HTERT RPE-1 (cell line): ENCODE results near the gene BCL2L15.

Experiments
- in situ Hi-C: fragments of 300-500 bp; cut with MboI; formaldehyde crosslinking; loops from 4 replicates; pipeline ENCODE4 v1.14.3; 2020; ENCODE audit warnings: low sequenced_read_pairs

BCL2L15 gene

GRCh38 chr1:113912594-113913311 is 25.4 kb upstream of the BCL2L15 start:
- in situ Hi-C loops = no loop called here

- in situ Hi-C loops = no loop called here
Measured at GRCh38 chr1:113905435-113905861, 18.1 kb upstream of the BCL2L15 start.

- in situ Hi-C loops = no loop called here
Measured at GRCh38 chr1:113904674-113905434, 17.5 kb upstream of the BCL2L15 start, which contains the start of the genes AP4B1 and DCLRE1B. Gene AP4B1, minus strand, starts transcription at chr1:113904799. Its CDS starts 82 bp downstream, at chr1:113904717. Gene DCLRE1B, plus strand, starts transcription at chr1:113905326. Its CDS starts 261 bp downstream, at chr1:113905587.

DNA sequence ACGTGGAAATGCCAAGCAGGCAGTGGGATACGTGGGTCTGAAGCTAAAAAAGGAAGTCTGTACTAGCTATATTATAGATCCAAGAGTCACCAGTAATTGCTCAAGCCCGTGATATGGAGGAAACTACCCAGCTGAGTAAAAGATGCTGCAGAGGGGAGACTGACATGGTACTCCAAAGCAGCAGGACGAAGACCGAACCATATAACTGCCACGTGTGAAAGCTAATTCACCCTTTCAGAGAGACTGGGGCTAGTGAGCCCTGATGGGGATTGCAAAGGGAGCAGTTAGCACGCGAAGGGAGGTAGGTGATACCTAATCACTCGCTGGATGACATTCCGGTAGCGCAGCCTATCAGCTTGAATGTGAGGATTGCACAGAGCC is 16.9 kb upstream of the BCL2L15 start:
- in situ Hi-C loops = no loop called here

DNA sequence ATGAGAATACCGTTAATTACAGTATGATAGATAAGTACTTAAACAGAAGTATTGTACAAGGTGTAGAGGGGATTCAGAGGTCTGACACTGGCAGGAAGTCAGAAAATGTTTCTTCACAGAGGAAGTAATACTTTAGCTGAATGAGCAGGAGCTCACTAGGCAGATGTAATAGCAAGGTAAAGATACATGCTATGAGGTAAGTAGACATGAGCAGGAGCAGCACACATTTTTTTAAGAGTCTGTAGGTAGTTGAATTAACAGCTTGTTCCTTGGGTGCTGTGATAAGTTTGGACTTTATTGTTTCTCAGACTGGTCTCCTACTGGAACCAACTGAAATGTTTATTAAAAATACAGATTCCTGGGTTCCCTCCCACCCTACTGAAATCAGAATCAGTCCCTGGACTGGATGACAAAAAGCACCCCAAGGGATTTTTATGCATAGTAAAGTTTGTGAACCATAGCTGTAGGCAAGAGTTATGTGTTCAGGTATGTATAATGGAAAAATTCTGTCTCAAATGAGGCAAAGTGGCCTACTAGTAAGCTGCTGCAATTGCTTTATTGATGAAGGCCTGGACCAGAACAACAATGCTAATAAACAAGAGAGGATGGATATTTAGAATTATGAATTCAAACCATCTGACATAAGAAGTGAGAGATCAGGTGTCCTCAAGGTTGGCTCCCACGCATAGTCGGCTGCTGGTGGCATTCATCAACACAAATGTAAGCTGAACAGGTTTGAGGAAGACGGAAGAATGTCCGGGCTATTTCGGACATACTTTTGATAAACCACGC is 16.3 kb upstream of the BCL2L15 start:
- in situ Hi-C loops = no loop called here

- in situ Hi-C loops = no loop called here
Measured at GRCh38 chr1:113901191-113901590, 13.8 kb upstream of the BCL2L15 start.

GRCh38 chr1:113899111-113899510 is 11.7 kb upstream of the BCL2L15 start:
- in situ Hi-C loops = no loop called here

DNA sequence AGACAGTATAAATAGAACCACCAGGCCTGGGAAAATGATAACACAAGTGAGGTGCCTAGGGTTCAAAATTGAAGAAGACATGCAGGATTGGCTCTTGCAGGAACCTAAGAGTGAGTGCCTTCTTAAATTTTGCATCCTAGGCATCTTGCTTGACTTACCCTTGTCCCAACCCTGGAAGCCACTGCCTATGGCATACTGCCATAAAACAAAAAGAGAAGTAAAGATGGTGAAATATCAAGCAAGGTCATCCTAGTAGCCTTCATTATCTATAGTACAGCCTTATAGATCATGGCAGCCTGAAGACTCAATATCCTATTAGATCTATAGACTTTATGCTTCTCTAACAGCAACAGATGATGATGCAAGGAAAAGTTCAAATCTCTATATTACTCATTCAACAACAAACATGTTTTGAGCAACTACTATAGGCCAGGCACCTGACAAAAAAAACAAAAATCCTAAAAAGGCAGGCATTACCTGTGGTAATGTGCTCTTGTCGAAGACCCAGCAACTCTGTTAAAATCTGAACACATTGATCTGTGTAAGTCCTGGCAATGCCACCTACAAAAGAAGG is 10.9 kb upstream of the BCL2L15 start:
- in situ Hi-C loops = no loop called here

DNA sequence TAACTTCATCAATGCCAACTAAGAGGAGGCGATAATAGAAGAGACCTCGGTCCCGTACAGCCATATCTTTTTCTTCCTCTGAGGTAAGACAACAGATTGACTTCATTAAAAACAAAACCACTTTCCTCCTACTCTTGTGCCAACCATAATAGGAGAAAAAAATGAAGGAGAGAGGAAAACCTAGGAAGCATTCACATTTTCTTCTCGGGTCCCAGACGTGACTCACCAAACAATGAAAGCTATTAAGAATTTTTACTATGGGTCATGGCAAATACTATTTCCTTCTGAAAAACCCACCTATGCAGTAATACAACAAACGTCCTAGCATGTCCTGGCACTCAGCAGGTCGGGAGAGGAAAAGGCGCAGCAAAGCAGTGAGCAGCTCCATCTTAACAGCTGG is 8.6 kb upstream of the BCL2L15 start:
- in situ Hi-C loops = no loop called here

GRCh38 chr1:113895098-113895497 is 7.7 kb upstream of the BCL2L15 start:
- in situ Hi-C loops = no loop called here

- in situ Hi-C loops = no loop called here
Measured at GRCh38 chr1:113893267-113893666, 5.9 kb upstream of the BCL2L15 start.

GRCh38 chr1:113891631-113892220 is 4.3 kb upstream of the BCL2L15 start:
- in situ Hi-C loops = no loop called here

GRCh38 chr1:113890816-113891215 is 3.4 kb upstream of the BCL2L15 start:
- in situ Hi-C loops = no loop called here

DNA sequence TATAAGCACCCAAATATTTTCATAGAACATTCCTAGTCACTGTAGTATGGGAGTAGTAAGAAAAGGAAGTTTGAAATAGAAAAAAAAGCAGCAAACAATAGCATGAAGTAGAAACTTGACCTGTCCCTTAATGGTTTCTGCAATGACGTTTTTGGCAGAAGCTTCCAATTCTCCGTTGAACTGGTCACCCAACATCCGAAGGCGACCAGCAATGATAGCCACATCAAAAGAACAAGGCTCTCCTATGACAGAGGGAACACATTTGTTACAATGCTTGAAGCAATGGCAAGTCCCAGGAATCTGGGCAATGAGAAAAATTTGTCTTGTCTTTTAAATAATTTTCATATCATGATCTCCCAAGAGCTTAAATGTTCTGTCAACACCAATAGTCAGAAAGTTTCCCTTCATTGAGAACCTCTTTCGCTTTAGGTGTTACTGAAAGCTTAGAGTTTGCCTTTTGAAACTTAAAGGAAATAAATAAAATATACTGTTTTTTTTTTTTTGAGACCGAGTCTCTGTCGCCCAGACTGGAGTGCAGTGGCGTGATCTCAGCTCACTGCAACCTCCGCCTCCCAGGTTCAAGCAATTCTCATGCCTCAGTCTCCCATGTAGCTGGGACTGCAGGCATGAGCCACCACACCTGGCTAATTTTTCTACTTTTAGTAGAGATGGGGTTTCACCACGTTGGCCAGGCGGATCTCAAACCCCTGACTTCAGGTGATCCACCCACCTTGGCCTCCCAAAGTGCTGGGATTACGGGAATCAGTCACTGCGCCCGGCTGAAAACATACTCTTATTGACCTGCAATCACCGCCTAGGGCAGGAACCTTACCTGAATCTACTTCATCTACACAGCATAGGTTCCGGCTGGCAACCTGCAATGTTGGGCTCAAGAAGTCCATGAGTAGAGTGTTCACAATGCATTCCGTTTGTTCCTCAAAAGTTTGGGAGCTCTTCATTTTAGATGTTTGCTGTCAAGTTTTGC is 672 bp downstream of the BCL2L15 start:
- in situ Hi-C loops = no loop called here

GRCh38 chr1:113881661-113882060 is 5.7 kb downstream of the BCL2L15 start:
- in situ Hi-C loops = no loop called here

- in situ Hi-C loops = no loop called here
Measured at GRCh38 chr1:113879739-113880038, 7.7 kb downstream of the BCL2L15 start.

- in situ Hi-C loops = no loop called here
Measured at GRCh38 chr1:113876176-113876575, 11.2 kb downstream of the BCL2L15 start.

- in situ Hi-C loops = no loop called here
Measured at GRCh38 chr1:113875714-113876113, 11.7 kb downstream of the BCL2L15 start.

GRCh38 chr1:113874012-113874879 is 13.1 kb downstream of the BCL2L15 start:
- in situ Hi-C loops = no loop called here
